Adrenal gland (tissue), 5 donors: ENCODE data around the gene TLL1.

ENCODE experiments used
- POLR2A ChIP-seq, 2 donors: fragments of 450-650 bp; IDR thresholded peaks; one replicate each; pipeline ENCODE4 v1.6.1; 2017; ENCODE audit warnings: antibody characterized with exemption in 2 of 2, mild to moderate bottlenecking in 2 of 2, moderate library complexity in 1 of 2
- TF ChIP-seq, protein P1 (sequence below), 6 experiments: fragments of 450-650 bp in 4 of 6; fragments of 200-600 bp in 2 of 6; sonication (generic) in 1 of 6; IDR thresholded peaks; 1 replicate in 5 of 6; 2 replicates in 1 of 6; pipeline versions ENCODE4 v1.5.1 to v1.8.0; 2016 to 2021; ENCODE audit warnings: antibody characterized with exemption in 6 of 6, mild to moderate bottlenecking in 2 of 6, moderate library complexity in 1 of 6
- donor health status: DM: no; HTN: no; CAD: no.

DNA sequence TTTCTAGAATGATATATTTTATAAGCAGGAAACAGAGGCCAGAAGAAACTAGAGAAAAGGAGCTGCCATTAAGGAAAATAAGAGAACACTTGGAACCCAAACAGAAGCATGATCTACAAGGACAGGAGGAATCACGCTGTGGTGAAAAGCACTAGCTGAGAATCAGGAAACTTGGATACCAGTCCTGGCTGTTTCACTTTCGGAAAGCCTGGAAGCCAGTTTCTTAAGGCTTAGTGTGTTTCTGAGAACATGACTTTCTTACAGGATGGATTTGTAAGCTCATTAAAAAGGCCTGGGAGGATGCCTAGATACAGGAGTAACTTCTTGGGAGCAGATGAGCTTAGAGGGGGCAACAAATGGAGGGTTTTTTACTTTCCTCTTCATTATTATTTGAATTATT, 36.9 kb downstream of the TLL1 start:
- no peak for TF ChIP-seq POLR2A (IDR thresholded peaks at IDR 0.05)
- TF ChIP-seq, protein P1, sequence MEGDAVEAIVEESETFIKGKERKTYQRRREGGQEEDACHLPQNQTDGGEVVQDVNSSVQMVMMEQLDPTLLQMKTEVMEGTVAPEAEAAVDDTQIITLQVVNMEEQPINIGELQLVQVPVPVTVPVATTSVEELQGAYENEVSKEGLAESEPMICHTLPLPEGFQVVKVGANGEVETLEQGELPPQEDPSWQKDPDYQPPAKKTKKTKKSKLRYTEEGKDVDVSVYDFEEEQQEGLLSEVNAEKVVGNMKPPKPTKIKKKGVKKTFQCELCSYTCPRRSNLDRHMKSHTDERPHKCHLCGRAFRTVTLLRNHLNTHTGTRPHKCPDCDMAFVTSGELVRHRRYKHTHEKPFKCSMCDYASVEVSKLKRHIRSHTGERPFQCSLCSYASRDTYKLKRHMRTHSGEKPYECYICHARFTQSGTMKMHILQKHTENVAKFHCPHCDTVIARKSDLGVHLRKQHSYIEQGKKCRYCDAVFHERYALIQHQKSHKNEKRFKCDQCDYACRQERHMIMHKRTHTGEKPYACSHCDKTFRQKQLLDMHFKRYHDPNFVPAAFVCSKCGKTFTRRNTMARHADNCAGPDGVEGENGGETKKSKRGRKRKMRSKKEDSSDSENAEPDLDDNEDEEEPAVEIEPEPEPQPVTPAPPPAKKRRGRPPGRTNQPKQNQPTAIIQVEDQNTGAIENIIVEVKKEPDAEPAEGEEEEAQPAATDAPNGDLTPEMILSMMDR (IDR thresholded peaks at IDR 0.05), result no peak
